GM12878 (cell line): ENCODE measurements around the gene PGR.

ENCODE experiments used
- DPF2 ChIP-seq: fragments of 450-650 bp; IDR thresholded peaks from 2 replicates; pipeline ENCODE4 v1.6.1; 2017; ENCODE audit warnings: mild to moderate bottlenecking
- EP300 ChIP-seq, 2 experiments: fragments of 150-350 bp in 1 of 2; IDR thresholded peaks; 2 replicates each; pipeline ENCODE4 v1.6.1; 2011 to 2012; ENCODE audit warnings: low read depth in 2 of 2, low read length in 2 of 2, borderline replicate concordance in 1 of 2, improper control_type of control experiment in 1 of 2, inconsistent platforms in 1 of 2; ENCODE audit not compliant: control insufficient read depth in 1 of 2
- JUND ChIP-seq: IDR thresholded peaks from 2 replicates; pipeline ENCODE4 v1.6.1; 2012; ENCODE audit warnings: low read depth, mild to moderate bottlenecking, low read length, improper control_type of control experiment, moderate library complexity
- MEF2B ChIP-seq: fragments of 450-650 bp; IDR thresholded peaks from 2 replicates; pipeline ENCODE4 v1.6.1; 2018; ENCODE audit warnings: mild to moderate bottlenecking, moderate library complexity; ENCODE audit not compliant: partially characterized antibody, poor library complexity, severe bottlenecking
- NFIC ChIP-seq: IDR thresholded peaks from 2 replicates; pipeline ENCODE4 v1.6.1; 2012; ENCODE audit warnings: low read depth, mild to moderate bottlenecking, inconsistent platforms, low read length, moderate library complexity
- POLR2A ChIP-seq: IDR thresholded peaks from 2 replicates; pipeline ENCODE4 v1.6.1; 2011; ENCODE audit warnings: low read depth, mild to moderate bottlenecking, low read length
- POLR2AphosphoS5 ChIP-seq: IDR thresholded peaks from 2 replicates; pipeline ENCODE4 v1.6.1; 2011; ENCODE audit warnings: mild to moderate bottlenecking, low read length, inconsistent platforms
- ZBTB33 ChIP-seq: fragments of 450-650 bp; IDR thresholded peaks from 2 replicates; pipeline ENCODE4 v1.6.1; 2017; ENCODE audit warnings: mild to moderate bottlenecking
- ZNF687 ChIP-seq: fragments of 450-650 bp; IDR thresholded peaks from 2 replicates; pipeline ENCODE4 v1.6.1; 2017; ENCODE audit warnings: mild to moderate bottlenecking, moderate library complexity

- no peak for TF ChIP-seq MEF2B
- no peak for TF ChIP-seq EP300 (IDR thresholded peaks at IDR 0.05; ENCODE audit: borderline replicate concordance in 1 of 2, control insufficient read depth in 1 of 2, low read depth in 2 of 2, low read length in 2 of 2)
- no peak for TF ChIP-seq NFIC
- TF ChIP-seq POLR2AphosphoS5: no peak
- no peak for TF ChIP-seq ZNF687
- no peak for TF ChIP-seq POLR2A
- TF ChIP-seq ZBTB33: no peak
- TF ChIP-seq JUND: no peak
- TF ChIP-seq DPF2: no peak
These were observed 119.9 kb downstream of the PGR start for GRCh38 chr11:101009690-101010055.
